Central memory CD8-positive, alpha-beta T cell (primary cell): ENCODE measurements around the gene DDX10.

Experiments used
- ATAC-seq: fragments of 150-1000 bp; cut with Tn5 transposase; replicated peaks from 2 replicates; pipeline ENCODE4 v1.10.0; 2022; ENCODE audit warnings: mild to moderate bottlenecking, moderate FRiP score, moderate number of reproducible peaks; ENCODE audit not compliant: poor library complexity, severe bottlenecking; ENCODE audit errors: extremely low read depth
- DNase-seq, 2 donors: peaks; one replicate each; pipeline ENCODE4 v3.0.0; 2021; ENCODE audit warnings: low spot score in 2 of 2
- H3K27ac Mint-ChIP-seq: one replicate; pipeline ENCODE4 v1.8.0; 2022; ENCODE audit warnings: low read depth, mild to moderate bottlenecking, moderate library complexity, mixed read lengths
- H3K27me3 Mint-ChIP-seq: one replicate; pipeline ENCODE4 v1.8.0; 2022; ENCODE audit warnings: mixed read lengths
- H3K36me3 Mint-ChIP-seq: one replicate; pipeline ENCODE4 v1.8.0; 2022; ENCODE audit warnings: mild to moderate bottlenecking, moderate library complexity, mixed read lengths; ENCODE audit not compliant: insufficient read depth
- H3K4me1 Mint-ChIP-seq: one replicate; pipeline ENCODE4 v1.8.0; 2022; ENCODE audit warnings: mixed read lengths
- H3K4me3 Mint-ChIP-seq: one replicate; pipeline ENCODE4 v1.8.0; 2022; ENCODE audit warnings: mild to moderate bottlenecking, moderate library complexity, mixed read lengths
- H3K9me3 Mint-ChIP-seq: one replicate; pipeline ENCODE4 v1.8.0; 2022; ENCODE audit warnings: mixed read lengths

Gene DDX10

DNA sequence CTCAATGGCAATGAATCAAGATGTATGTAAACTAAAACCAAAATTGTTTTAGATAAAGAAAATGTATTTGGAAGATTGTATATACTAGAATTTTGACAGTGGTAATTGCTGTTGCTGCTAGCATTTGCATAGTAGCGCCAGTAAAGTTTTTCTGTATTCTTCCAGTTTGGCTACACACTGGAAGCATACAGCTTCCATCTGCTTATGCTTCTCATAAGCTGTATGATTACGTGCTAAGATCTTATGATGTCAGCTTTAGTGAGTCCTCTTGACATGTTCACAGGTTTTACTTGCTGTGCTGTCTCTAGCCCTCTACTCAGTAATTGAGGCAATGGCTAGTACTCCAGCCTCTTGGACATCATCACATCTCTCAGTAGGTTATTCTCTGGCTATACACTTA lies 256.3 kb downstream of the DDX10 start:
- Mint-ChIP-seq H3K36me3 (peaks cover 2% of the 10 kb centered on the region), H3K4me3 (no peak overlapping the region), H3K27me3 (no peaks in the 10 kb centered on the region), H3K27ac (no peak overlapping the region), H3K4me1 (no peaks in the 10 kb centered on the region), H3K9me3 (no peaks in the 10 kb centered on the region)
- ATAC-seq = no peak
- DNase-seq = no peak

DNA sequence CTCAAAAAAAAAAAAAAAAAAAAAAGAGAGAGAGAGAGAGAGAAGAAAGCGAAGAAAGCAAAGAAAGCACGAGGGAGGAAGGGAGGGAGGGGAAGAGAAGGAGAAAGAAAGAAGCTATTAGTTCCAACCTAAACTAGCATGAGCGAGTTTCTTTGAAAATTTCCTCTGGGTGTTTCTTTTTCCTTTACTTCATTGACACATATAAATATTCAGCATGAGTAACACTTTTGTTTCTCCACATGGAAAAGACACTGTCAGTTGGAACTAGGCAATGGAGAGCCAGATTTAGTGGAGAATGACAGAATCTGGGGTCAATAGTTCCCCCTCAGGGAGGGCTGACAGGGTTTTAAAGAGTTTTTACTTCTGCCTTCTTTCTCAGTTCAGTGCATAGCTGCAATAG lies 257.4 kb downstream of the DDX10 start:
- ATAC-seq (no peak), DNase-seq (no peak)
- no peak overlapping the region for H3K27ac Mint-ChIP-seq
- no peaks in the 10 kb centered on the region for H3K9me3 Mint-ChIP-seq
- no peaks in the 10 kb centered on the region for H3K27me3 Mint-ChIP-seq
- H3K36me3 Mint-ChIP-seq = peaks cover 4% of the 10 kb centered on the region
- no peaks in the 10 kb centered on the region for H3K4me1 Mint-ChIP-seq
- no peak overlapping the region for H3K4me3 Mint-ChIP-seq

DNA sequence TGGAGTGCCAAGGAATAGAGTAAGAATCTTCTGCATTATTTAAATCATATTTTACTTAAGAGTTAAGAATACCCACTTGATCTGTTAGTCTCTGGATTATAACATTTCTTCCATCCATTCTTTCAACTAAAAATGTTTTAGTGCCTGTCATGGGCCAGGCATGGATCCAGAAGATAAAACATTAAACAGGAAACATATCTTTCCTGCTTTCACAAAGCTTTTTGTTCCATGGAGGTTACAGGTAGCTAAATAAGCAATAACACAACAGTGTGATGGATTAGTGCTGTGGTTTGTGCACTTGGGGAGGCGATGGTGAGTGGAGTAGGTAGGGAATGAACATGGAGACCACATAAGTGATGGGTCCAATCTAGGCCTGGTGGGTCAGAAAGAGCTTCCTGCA lies 258.5 kb downstream of the DDX10 start:
- Mint-ChIP-seq H3K4me3 (no peak overlapping the region), H3K36me3 (peaks cover 3% of the 10 kb centered on the region), H3K27me3 (no peaks in the 10 kb centered on the region), H3K27ac (no peak overlapping the region), H3K9me3 (no peaks in the 10 kb centered on the region), H3K4me1 (no peaks in the 10 kb centered on the region)
- ATAC-seq (no peak), DNase-seq (no peak)

DNA sequence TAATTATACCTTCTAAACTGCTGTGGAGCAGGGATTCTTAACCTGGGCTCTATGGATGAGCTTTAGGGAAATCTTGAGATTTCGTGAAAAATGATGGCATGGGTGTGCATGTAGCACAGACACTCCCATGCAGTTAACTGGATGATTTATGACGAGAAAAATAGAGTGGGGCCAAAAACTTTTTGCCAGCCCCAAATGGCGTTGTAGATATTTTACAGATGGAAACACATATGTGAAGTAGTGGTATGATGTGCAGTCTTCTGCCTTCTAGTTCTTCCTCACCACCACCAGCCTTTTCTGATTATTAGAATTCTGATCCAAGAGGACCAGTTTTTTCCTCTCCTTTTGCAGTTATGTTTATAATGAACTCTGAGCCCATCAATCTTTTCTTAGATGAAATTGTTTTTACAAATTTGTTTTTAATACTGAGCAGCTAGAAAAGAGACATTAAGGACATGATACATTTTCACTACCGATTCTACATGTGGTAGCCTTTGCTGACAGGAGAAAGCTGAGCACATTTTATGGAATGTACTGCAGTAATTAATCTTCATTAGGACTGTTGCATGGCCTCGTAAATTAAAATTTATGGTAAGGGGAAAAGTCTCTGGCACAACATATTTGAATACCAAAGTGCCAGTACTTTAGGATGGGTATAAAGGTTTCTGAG lies 261.4 kb downstream of the DDX10 start:
- ATAC-seq = no peak
- Mint-ChIP-seq H3K9me3 (no peaks in the 10 kb centered on the region), H3K4me1 (no peaks in the 10 kb centered on the region), H3K27me3 (no peaks in the 10 kb centered on the region), H3K27ac (peak overlapping the region; percentile 11), H3K36me3 (peaks cover 3% of the 10 kb centered on the region), H3K4me3 (no peak overlapping the region)
- no peak for DNase-seq

DNA sequence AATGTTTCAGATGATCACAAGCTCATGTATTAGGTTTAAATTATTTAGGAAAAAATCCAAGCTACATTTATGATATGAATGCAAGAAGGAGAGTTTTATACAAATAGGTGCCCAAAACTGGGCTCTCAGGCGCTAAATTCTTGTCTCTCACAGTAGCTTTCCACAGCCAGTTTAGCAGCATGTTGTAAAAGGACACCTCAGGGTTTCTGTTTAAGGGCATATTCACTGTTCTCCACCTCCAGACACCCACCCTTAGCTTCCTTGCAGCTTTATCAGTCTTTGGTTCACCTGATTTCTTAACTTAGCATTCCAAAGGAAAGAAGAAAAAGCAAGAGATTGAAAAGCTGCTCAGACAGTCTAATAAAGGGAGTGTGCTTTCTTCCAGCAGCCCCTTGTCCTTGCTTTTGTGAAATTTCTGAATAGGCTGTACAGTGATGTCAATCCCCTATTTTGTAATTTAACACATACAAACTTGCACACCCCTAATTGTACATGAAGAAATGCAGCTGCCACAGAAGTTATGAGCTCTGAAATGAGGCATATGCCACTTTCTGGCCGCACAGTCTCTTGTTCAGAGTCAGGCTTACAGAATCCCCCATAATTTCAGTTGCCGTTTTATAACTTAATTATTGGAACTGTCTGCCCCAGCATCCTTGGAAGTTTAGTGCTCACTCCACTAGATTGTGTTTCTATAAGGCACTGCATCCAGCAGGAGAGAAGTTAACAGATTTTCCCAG lies 262.1 kb downstream of the DDX10 start:
- Mint-ChIP-seq H3K36me3 (peaks cover 3% of the 10 kb centered on the region), H3K27me3 (no peaks in the 10 kb centered on the region), H3K27ac (no peak overlapping the region), H3K4me3 (no peak overlapping the region), H3K9me3 (no peaks in the 10 kb centered on the region), H3K4me1 (no peaks in the 10 kb centered on the region)
- ATAC-seq = no peak
- DNase-seq = no peak

DNA sequence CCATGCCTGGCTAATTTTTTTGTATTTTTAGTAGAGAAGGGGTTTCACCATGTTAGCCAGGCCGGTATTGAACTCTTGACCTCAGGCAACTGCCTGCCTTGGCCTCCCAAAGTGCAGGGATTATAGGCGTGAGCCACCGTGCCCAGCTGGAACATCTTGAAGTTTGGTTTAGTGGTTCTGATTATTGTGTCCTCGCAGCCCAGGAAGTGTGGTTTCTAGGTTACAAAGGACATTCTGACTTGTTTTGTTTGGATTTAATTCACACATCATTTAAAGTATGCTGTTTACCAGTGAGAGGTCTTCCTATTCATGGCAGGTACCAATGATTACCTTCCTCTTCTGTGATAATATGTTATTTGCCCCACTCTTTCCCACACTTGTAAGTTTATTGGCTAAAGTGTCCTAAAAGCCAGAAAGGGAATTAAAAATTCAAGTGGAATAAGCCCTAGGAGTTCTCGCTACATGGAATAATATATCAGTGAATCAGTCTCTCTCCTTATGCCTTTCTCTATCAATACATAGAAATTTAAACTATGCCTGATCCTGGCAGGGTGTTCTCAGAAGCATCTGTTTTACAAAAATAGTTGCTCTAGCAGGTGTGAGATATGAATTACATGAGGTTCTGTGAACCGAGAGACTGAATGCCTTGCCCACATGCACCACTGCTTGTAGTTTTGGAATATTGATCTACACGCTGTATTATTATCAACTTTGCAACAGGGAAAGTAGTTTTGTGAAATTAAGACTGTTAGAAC lies 263.1 kb downstream of the DDX10 start:
- Mint-ChIP-seq H3K27ac (no peak overlapping the region), H3K4me3 (no peak overlapping the region), H3K4me1 (no peaks in the 10 kb centered on the region), H3K36me3 (peaks cover 3% of the 10 kb centered on the region), H3K9me3 (no peaks in the 10 kb centered on the region), H3K27me3 (no peaks in the 10 kb centered on the region)
- DNase-seq = no peak
- no peak for ATAC-seq

DNA sequence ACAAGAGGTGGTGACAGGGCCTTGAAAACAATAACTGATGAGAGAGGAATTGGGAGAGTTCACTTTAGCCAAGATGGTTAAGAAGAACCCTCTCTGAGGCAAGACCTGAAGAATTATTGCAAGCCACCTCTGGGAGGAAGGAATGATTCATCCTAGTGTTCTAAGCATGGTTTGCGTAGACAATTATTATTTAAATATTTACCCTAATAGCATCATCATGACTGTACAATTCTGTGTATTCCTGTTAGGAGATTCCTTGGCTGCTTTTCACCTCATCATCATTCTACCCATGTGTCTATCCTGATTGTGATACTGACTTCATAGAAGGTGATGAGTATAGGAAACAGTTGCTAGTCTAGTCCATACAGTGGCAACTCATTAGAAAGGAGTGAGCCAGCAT lies 264.4 kb downstream of the DDX10 start:
- Mint-ChIP-seq H3K4me1 (no peaks in the 10 kb centered on the region), H3K9me3 (no peaks in the 10 kb centered on the region), H3K27ac (no peak overlapping the region), H3K4me3 (no peak overlapping the region), H3K36me3 (peaks cover 3% of the 10 kb centered on the region), H3K27me3 (no peaks in the 10 kb centered on the region)
- no peak for DNase-seq
- ATAC-seq = no peak

DNA sequence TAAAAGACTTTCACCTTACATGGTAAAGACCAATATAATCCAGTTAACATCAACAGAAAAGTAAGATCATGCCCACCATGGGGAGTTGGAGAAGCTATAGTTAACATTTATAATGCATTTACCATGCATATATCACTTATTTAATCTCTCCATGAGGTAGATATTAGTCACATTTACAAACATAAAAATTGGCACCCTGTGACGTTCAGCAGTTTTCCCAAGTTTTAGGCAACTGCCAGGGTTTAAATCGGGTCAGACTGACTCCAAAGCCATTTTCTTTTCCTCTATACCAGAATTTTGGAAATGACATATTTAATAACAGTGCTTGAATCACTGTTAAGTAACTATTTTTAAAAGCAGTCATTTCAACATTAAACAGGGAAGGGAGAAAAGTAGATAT lies 266.3 kb downstream of the DDX10 start:
- no peak overlapping the region for H3K4me3 Mint-ChIP-seq
- no peaks in the 10 kb centered on the region for H3K9me3 Mint-ChIP-seq
- no peak for ATAC-seq
- H3K4me1 Mint-ChIP-seq = no peaks in the 10 kb centered on the region
- no peak for DNase-seq
- peaks cover 5% of the 10 kb centered on the region for H3K36me3 Mint-ChIP-seq
- H3K27me3 Mint-ChIP-seq = no peaks in the 10 kb centered on the region
- H3K27ac Mint-ChIP-seq = no peak overlapping the region

DNA sequence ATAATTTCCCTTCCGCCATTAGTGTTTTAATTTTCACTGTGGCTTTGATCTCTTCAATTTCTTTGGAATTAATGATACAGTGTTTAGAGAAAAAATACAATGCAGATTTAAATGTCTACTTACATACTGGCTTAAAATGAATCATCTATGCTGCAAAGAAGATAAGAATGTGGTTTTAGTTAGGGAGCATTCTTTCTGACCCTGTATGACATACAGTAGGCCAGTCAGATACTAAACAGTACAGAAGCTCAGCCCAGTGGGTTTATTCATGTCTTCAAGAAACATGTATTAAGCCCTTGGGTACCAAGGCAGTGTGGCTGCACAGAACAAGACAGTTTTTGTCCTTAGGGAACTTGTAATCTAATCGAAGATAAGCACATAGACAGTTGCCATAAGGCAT lies 268.8 kb downstream of the DDX10 start:
- no peaks in the 10 kb centered on the region for H3K9me3 Mint-ChIP-seq
- H3K4me1 Mint-ChIP-seq = no peaks in the 10 kb centered on the region
- no peaks in the 10 kb centered on the region for H3K27me3 Mint-ChIP-seq
- peaks cover 5% of the 10 kb centered on the region for H3K36me3 Mint-ChIP-seq
- no peak overlapping the region for H3K27ac Mint-ChIP-seq
- no peak overlapping the region for H3K4me3 Mint-ChIP-seq
- no peak for DNase-seq
- no peak for ATAC-seq

DNA sequence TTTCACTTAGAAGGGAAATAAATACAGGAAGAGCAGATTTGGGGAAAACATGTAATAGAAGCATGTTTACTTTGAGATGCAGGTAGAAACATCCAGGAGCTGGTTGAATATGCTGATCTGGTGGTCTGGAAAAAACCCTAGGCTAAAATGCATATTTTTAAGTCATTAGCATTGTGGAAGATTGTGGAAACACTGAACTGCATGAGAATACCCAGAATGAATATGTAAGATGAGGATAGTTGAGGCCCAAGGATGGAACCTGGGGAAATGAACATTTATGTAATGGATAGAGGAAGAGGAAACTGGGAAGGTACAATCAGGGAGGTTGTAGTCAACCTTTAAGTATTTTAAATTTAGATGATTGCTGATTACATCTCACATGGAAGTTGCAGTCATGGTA lies 269.4 kb downstream of the DDX10 start:
- Mint-ChIP-seq H3K36me3 (peaks cover 5% of the 10 kb centered on the region), H3K27ac (no peak overlapping the region), H3K27me3 (no peaks in the 10 kb centered on the region), H3K9me3 (no peaks in the 10 kb centered on the region), H3K4me1 (no peaks in the 10 kb centered on the region), H3K4me3 (no peak overlapping the region)
- DNase-seq (no peak), ATAC-seq (no peak)

DNA sequence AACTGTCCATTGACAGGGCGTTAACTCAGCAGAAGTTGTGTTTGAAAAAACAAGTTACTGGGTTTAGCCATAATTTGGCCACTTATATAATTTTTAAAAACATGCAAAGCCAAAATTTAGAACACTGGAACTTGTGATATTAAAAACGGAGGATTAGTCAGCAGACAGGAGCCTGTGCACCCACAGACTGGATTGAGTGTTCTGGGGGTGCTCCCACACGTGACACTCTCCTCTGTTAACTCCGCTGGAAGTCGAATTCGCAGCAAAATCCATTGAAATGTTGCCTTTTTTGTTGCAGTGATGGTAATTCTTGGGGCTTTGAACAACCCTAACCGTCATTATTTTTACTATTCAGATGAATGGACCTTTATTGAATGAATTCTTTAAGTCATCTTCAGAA lies 269.8 kb downstream of the DDX10 start:
- Mint-ChIP-seq H3K27ac (no peak overlapping the region), H3K4me3 (no peak overlapping the region), H3K36me3 (peaks cover 5% of the 10 kb centered on the region), H3K4me1 (no peaks in the 10 kb centered on the region), H3K9me3 (no peaks in the 10 kb centered on the region), H3K27me3 (no peaks in the 10 kb centered on the region)
- ATAC-seq = no peak
- DNase-seq = no peak

DNA sequence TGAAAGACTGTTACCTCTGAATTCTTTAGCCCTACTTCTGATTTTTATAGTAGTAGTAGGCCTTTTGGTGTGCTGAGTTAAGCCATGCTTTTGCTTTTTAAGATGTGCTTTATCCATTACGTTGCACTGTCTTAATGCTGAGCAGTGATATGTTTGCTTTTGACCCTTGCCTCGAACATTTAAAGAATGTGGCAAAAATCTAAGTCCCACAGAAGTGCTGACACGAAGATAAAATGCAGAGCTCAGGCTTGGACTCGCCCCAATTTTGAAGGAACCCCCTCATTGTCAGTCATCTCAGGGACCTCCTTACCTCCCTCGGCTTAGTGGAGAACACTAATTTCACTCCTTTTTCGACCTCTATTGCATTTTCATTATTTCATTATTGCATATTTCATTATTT lies 272.9 kb downstream of the DDX10 start:
- H3K27me3 Mint-ChIP-seq = no peaks in the 10 kb centered on the region
- H3K4me3 Mint-ChIP-seq = no peak overlapping the region
- ATAC-seq (no peak), DNase-seq (no peak)
- H3K27ac Mint-ChIP-seq = no peak overlapping the region
- no peaks in the 10 kb centered on the region for H3K9me3 Mint-ChIP-seq
- no peaks in the 10 kb centered on the region for H3K4me1 Mint-ChIP-seq
- peaks cover 12% of the 10 kb centered on the region for H3K36me3 Mint-ChIP-seq

DNA sequence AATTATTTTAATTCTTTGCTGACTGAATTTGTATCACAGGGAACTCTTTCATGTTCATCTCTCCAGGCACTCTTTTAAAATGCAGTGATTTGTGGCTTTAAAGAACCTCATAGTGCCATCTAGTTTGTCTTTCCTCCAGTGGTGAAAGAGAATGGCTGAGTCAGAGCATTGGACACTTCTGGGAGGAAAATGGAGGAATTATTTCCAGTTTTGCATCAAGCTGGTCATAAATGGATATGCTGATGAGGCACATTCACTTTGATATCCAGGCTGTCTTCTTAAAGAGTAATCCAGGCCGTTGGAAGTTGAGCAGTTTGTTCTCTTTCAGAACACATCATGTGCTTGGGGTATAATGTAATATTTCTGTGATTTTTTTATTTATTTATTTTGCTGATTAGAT lies 273.7 kb downstream of the DDX10 start:
- Mint-ChIP-seq H3K4me1 (no peaks in the 10 kb centered on the region), H3K27me3 (no peaks in the 10 kb centered on the region), H3K27ac (no peak overlapping the region), H3K36me3 (peaks cover 12% of the 10 kb centered on the region), H3K9me3 (no peaks in the 10 kb centered on the region), H3K4me3 (no peak overlapping the region)
- no peak for DNase-seq
- no peak for ATAC-seq
